ENCODE data around the gene SNTG2. TPM values are rescaled to one million over a fixed set of nuclear protein-coding genes. Genes with fewer than 3 reads are reported as not detected.

The SNTG2 gene
- total RNA-seq, 1 experiment from 2014 or later = not detected

- Mint-ChIP-seq H3K4me3 (ENCODE audit: unreplicated experiment) (no peak overlapping the region), H3K36me3 (ENCODE audit: insufficient read depth, unreplicated experiment) (no peaks in the 10 kb centered on the region), H3K4me1 (ENCODE audit: low read depth, unreplicated experiment) (no peaks in the 10 kb centered on the region), H3K27ac (ENCODE audit: unreplicated experiment) (no peak overlapping the region), H3K27me3 (ENCODE audit: insufficient read depth, unreplicated experiment) (peaks cover 11% of the 10 kb centered on the region), H3K9me3 (ENCODE audit: unreplicated experiment) (no peaks in the 10 kb centered on the region)
- no peaks in the 10 kb centered on the region for H3K36me3 ChIP-seq (ENCODE audit: control insufficient read depth, insufficient read depth, low read length)
- DNase-seq = no peak
- BruUV-seq (replicated peaks) = no TSS peak
- H3K4me1 ChIP-seq = no peaks in the 10 kb centered on the region
- no peaks in the 10 kb centered on the region for H3K9me3 ChIP-seq
- intact Hi-C loops (cut with micrococcal nuclease; ENCODE audit: unreplicated experiment) = no loop called here
- H3K4me3 ChIP-seq (ENCODE audit: low read depth, low read length) = no peak overlapping the region
- ChIA-PET CTCF (no interaction called here), POLR2A (no interaction called here)
- H3K27me3 ChIP-seq (replicated peaks; ENCODE audit: control insufficient read depth, insufficient read depth, low read length) = no peaks in the 10 kb centered on the region
- TF ChIP-seq CTCF (IDR thresholded peaks at IDR 0.05; ENCODE audit: insufficient read depth in 1 of 2, low read depth in 1 of 2, low read length in 1 of 2, severe bottlenecking in 1 of 2, unreplicated experiment in 1 of 2) = no peak
These were observed 288.0 kb downstream of the SNTG2 start for GRCh38 chr2:1238598-1239138.

GRCh38 chr2:1245193-1245592, 294.5 kb downstream of the SNTG2 start:
- POLR2A ChIA-PET = no interaction called here
- Histone ChIP-seq H3K4me1 (no peaks in the 10 kb centered on the region), H3K36me3 (ENCODE audit: control insufficient read depth, insufficient read depth, low read length) (no peaks in the 10 kb centered on the region), H3K27me3 (replicated peaks; ENCODE audit: control insufficient read depth, insufficient read depth, low read length) (no peaks in the 10 kb centered on the region), H3K4me3 (ENCODE audit: low read depth, low read length) (no peak overlapping the region), H3K9me3 (no peaks in the 10 kb centered on the region)
- intact Hi-C loops (cut with micrococcal nuclease; ENCODE audit: unreplicated experiment) = loop anchor here (10.0 kb wide), 1 partner anchor 300 kb away; no protein-coding TSS in a partner anchor
- Mint-ChIP-seq H3K27ac (ENCODE audit: unreplicated experiment) (no peak overlapping the region), H3K4me1 (ENCODE audit: low read depth, unreplicated experiment) (no peaks in the 10 kb centered on the region), H3K27me3 (ENCODE audit: insufficient read depth, unreplicated experiment) (peaks cover 12% of the 10 kb centered on the region), H3K4me3 (ENCODE audit: unreplicated experiment) (no peak overlapping the region), H3K36me3 (ENCODE audit: insufficient read depth, unreplicated experiment) (no peaks in the 10 kb centered on the region), H3K9me3 (ENCODE audit: unreplicated experiment) (no peaks in the 10 kb centered on the region)
- BruUV-seq (replicated peaks) = no TSS peak
- CTCF ChIA-PET = no interaction called here
- no peak for DNase-seq
- no peak for TF ChIP-seq CTCF (IDR thresholded peaks at IDR 0.05; ENCODE audit: insufficient read depth in 1 of 2, low read depth in 1 of 2, low read length in 1 of 2, severe bottlenecking in 1 of 2, unreplicated experiment in 1 of 2)

- no peaks in the 10 kb centered on the region for H3K4me1 ChIP-seq
- Mint-ChIP-seq H3K9me3 (ENCODE audit: unreplicated experiment) (no peaks in the 10 kb centered on the region), H3K4me1 (ENCODE audit: low read depth, unreplicated experiment) (no peaks in the 10 kb centered on the region), H3K27me3 (ENCODE audit: insufficient read depth, unreplicated experiment) (peaks cover 17% of the 10 kb centered on the region), H3K36me3 (ENCODE audit: insufficient read depth, unreplicated experiment) (no peaks in the 10 kb centered on the region), H3K27ac (ENCODE audit: unreplicated experiment) (no peak overlapping the region), H3K4me3 (ENCODE audit: unreplicated experiment) (no peak overlapping the region)
- H3K36me3 ChIP-seq (ENCODE audit: control insufficient read depth, insufficient read depth, low read length) = no peaks in the 10 kb centered on the region
- TF ChIP-seq CTCF (IDR thresholded peaks at IDR 0.05; ENCODE audit: insufficient read depth in 1 of 2, low read depth in 1 of 2, low read length in 1 of 2, severe bottlenecking in 1 of 2, unreplicated experiment in 1 of 2) = no peak
- no peaks in the 10 kb centered on the region for H3K9me3 ChIP-seq
- ChIA-PET POLR2A (no interaction called here), CTCF (interaction anchor here (0.7 kb wide), 1 partner anchor 523 kb away, joined by 4 read pairs; no protein-coding TSS in a partner anchor)
- DNase-seq = no peak
- no peak overlapping the region for H3K4me3 ChIP-seq (ENCODE audit: low read depth, low read length)
- BruUV-seq (replicated peaks) = no TSS peak
- H3K27me3 ChIP-seq (replicated peaks; ENCODE audit: control insufficient read depth, insufficient read depth, low read length) = no peaks in the 10 kb centered on the region
- intact Hi-C loops (cut with micrococcal nuclease; ENCODE audit: unreplicated experiment) = loop anchor here (10.0 kb wide), 1 partner anchor 299 kb away; no protein-coding TSS in a partner anchor
These were observed 295.6 kb downstream of the SNTG2 start for GRCh38 chr2:1246239-1246638.
